ENCODE data around the gene THRA. TPM values are rescaled to one million over a fixed set of nuclear protein-coding genes. Genes with fewer than 3 reads are reported as not detected.
A peak's percentile ranks its signal among the peaks of the same experiment; 100 is the strongest.

The THRA gene
- total and polyA plus RNA-seq, 9 of the 15 experiments (the other 6 are each of a cell fraction or from before 2014, with no cell fraction given) = 0.34 to 23.4 (median 12.7) TPM

DNA sequence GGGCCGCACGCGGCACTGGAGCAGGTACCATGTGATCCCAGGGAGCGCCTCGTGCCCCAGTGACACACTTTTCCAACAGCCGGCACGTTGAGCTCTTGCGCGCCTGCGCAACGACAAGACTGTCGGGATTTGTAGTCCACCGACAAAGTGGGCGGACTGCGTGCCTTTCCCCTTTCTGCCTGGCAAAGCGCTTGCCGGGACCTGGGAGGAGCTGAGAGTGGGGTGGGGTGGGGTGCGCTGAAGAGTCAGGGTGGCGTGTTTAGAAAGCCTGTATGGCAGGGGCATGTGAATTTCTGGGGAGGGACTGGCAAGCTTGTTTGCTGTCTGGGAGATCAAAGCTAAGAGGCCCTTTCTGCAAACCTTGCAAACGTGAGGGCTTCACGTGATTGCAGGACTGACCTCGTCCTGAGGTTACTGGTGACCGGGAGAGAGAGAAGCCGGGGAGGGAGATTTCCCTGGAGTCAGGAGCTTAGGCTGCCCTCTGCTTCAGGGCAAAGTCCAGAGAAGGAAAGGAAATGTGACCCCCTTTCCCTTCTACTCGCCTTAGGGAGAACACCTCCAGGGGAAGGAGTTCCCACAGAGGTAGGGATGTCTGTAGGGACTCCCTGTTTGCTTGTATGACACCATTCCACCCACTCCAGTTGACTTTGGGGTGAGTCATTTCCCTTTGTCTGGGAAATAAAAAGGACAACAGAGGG is 38.1 kb downstream of the THRA start (continued):
- TF ChIP-seq ARID1B (IDR thresholded peaks at IDR 0.05) = peak; percentile 59
- TF ChIP-seq, protein P1, sequence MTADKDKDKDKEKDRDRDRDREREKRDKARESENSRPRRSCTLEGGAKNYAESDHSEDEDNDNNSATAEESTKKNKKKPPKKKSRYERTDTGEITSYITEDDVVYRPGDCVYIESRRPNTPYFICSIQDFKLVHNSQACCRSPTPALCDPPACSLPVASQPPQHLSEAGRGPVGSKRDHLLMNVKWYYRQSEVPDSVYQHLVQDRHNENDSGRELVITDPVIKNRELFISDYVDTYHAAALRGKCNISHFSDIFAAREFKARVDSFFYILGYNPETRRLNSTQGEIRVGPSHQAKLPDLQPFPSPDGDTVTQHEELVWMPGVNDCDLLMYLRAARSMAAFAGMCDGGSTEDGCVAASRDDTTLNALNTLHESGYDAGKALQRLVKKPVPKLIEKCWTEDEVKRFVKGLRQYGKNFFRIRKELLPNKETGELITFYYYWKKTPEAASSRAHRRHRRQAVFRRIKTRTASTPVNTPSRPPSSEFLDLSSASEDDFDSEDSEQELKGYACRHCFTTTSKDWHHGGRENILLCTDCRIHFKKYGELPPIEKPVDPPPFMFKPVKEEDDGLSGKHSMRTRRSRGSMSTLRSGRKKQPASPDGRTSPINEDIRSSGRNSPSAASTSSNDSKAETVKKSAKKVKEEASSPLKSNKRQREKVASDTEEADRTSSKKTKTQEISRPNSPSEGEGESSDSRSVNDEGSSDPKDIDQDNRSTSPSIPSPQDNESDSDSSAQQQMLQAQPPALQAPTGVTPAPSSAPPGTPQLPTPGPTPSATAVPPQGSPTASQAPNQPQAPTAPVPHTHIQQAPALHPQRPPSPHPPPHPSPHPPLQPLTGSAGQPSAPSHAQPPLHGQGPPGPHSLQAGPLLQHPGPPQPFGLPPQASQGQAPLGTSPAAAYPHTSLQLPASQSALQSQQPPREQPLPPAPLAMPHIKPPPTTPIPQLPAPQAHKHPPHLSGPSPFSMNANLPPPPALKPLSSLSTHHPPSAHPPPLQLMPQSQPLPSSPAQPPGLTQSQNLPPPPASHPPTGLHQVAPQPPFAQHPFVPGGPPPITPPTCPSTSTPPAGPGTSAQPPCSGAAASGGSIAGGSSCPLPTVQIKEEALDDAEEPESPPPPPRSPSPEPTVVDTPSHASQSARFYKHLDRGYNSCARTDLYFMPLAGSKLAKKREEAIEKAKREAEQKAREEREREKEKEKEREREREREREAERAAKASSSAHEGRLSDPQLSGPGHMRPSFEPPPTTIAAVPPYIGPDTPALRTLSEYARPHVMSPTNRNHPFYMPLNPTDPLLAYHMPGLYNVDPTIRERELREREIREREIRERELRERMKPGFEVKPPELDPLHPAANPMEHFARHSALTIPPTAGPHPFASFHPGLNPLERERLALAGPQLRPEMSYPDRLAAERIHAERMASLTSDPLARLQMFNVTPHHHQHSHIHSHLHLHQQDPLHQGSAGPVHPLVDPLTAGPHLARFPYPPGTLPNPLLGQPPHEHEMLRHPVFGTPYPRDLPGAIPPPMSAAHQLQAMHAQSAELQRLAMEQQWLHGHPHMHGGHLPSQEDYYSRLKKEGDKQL (CRISPR knock-in tag; IDR thresholded peaks at IDR 0.05; ENCODE audit: borderline replicate concordance) = no peak
- no peak for TF ChIP-seq ESRRB (CRISPR knock-in tag; IDR thresholded peaks at IDR 0.05; ENCODE audit: borderline replicate concordance)
- TF ChIP-seq, protein P2, sequence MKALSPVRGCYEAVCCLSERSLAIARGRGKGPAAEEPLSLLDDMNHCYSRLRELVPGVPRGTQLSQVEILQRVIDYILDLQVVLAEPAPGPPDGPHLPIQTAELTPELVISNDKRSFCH (CRISPR knock-in tag; IDR thresholded peaks at IDR 0.05) = no peak
- TF ChIP-seq, protein P2 (tag; IDR thresholded peaks at IDR 0.05) = no peak
- TF ChIP-seq PCBP1 (IDR thresholded peaks at IDR 0.05; ENCODE audit: low read depth, low read length, poor library complexity, severe bottlenecking) = no peak
- TF ChIP-seq THRAP3 (IDR thresholded peaks at IDR 0.05; ENCODE audit: borderline replicate concordance) = no peak
- peak; percentile 61 for TF ChIP-seq CBFA2T2 (conservative IDR thresholded peaks at IDR 0.05)
- peak; percentile 64 for TF ChIP-seq TAF9B (IDR thresholded peaks at IDR 0.05; ENCODE audit: partially characterized antibody)
- no peak for TF ChIP-seq POLR3G (IDR thresholded peaks at IDR 0.05; ENCODE audit: extremely low read depth, insufficient read length, insufficient replicate concordance)
- TF ChIP-seq TCF7L2 (IDR thresholded peaks at IDR 0.05; ENCODE audit: low read depth, low read length) = no peak
- no peak for TF ChIP-seq DNMT1 (IDR thresholded peaks at IDR 0.05)
- no peak for TF ChIP-seq ZNF57 (CRISPR knock-in tag; IDR thresholded peaks at IDR 0.05)
- no peak for TF ChIP-seq NONO (IDR thresholded peaks at IDR 0.05; ENCODE audit: low read depth in 2 of 2, low read length in 1 of 2)
- no peak for TF ChIP-seq ZNF224 (CRISPR knock-in tag; IDR thresholded peaks at IDR 0.05)
- TF ChIP-seq, protein P3, sequence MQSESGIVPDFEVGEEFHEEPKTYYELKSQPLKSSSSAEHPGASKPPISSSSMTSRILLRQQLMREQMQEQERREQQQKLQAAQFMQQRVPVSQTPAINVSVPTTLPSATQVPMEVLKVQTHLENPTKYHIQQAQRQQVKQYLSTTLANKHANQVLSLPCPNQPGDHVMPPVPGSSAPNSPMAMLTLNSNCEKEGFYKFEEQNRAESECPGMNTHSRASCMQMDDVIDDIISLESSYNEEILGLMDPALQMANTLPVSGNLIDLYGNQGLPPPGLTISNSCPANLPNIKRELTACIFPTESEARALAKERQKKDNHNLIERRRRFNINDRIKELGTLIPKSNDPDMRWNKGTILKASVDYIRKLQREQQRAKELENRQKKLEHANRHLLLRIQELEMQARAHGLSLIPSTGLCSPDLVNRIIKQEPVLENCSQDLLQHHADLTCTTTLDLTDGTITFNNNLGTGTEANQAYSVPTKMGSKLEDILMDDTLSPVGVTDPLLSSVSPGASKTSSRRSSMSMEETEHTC (IDR thresholded peaks at IDR 0.05) = peak; percentile 90
- TF ChIP-seq SRF (CRISPR knock-in tag; IDR thresholded peaks at IDR 0.05) = no peak
- no peak for TF ChIP-seq POU5F1 (IDR thresholded peaks at IDR 0.05; ENCODE audit: borderline replicate concordance, low read depth, low read length, partially characterized antibody)
- no peak for TF ChIP-seq PHTF2 (CRISPR knock-in tag; IDR thresholded peaks at IDR 0.05)

Measured in K562 (cell line).